Stimulated activated CD4-positive, alpha-beta T cell treated with anti-CD3 and anti-CD28 coated beads, Interleukin-1b, Interleukin-23, amount 100 ng/mL, for 48 hours (primary cell): ENCODE results near the gene SP100.
"Not testable (repeated sequence)": the region's sequence is repeated elsewhere in the genome, so short reads cannot be mapped to it uniquely, and the experiment has no call there.

Experiments
- DNase-seq: peaks from one replicate; pipeline ENCODE4 v3.0.0-alpha.2; 2020

The SP100 gene

GRCh38 chr2:230471074-230471473 lies 55.1 kb downstream of the SP100 start:
- DNase-seq = no peak

- DNase-seq = peak; percentile 68
Observed at GRCh38 chr2:230472621-230473018, 56.6 kb downstream of the SP100 start.

- peak; percentile 5 for DNase-seq
Observed at GRCh38 chr2:230473378-230473777, 57.4 kb downstream of the SP100 start.

- DNase-seq = no peak
Observed at GRCh38 chr2:230475143-230475542, 59.1 kb downstream of the SP100 start.

GRCh38 chr2:230485801-230486341 lies 69.9 kb downstream of the SP100 start:
- DNase-seq = no peak

GRCh38 chr2:230491219-230491618 lies 75.2 kb downstream of the SP100 start:
- not testable (repeated sequence) for DNase-seq

GRCh38 chr2:230492107-230492506 lies 76.1 kb downstream of the SP100 start:
- no peak for DNase-seq

- DNase-seq = no peak
Observed at GRCh38 chr2:230494980-230495379, 79.0 kb downstream of the SP100 start.

- DNase-seq = no peak
Observed at GRCh38 chr2:230496891-230497290, 80.9 kb downstream of the SP100 start.

GRCh38 chr2:230498506-230499107 lies 82.6 kb downstream of the SP100 start:
- no peak for DNase-seq

GRCh38 chr2:230502593-230502992 lies 86.6 kb downstream of the SP100 start:
- DNase-seq = no peak

- no peak for DNase-seq
Observed at GRCh38 chr2:230503798-230504197, 87.8 kb downstream of the SP100 start.

- DNase-seq = no peak
Observed at GRCh38 chr2:230505162-230505561, 89.2 kb downstream of the SP100 start.

- DNase-seq = no peak
Observed at GRCh38 chr2:230512955-230513748, 97.2 kb downstream of the SP100 start.

GRCh38 chr2:230520061-230520874 lies 104.3 kb downstream of the SP100 start:
- no peak for DNase-seq

GRCh38 chr2:230520875-230521155 lies 104.8 kb downstream of the SP100 start:
- no peak for DNase-seq

- no peak for DNase-seq
Observed at GRCh38 chr2:230521386-230521785, 105.4 kb downstream of the SP100 start.

GRCh38 chr2:230525682-230526081 lies 109.7 kb downstream of the SP100 start:
- DNase-seq = no peak

GRCh38 chr2:230537531-230537976 lies 121.6 kb downstream of the SP100 start:
- peak; percentile 44 for DNase-seq

- no peak for DNase-seq
Observed at GRCh38 chr2:230540332-230540731, 124.3 kb downstream of the SP100 start.

GRCh38 chr2:230541934-230542380 lies 126.0 kb downstream of the SP100 start:
- no peak for DNase-seq

- DNase-seq = no peak
Observed at GRCh38 chr2:230542751-230543150, 126.8 kb downstream of the SP100 start.

GRCh38 chr2:230552181-230552580 lies 136.2 kb downstream of the SP100 start:
- no peak for DNase-seq
